ENCODE results near the gene ERAL1.

GRCh38 chr17:28818819-28819221 is 36.0 kb upstream of the ERAL1 start:
- TF ChIP-seq LEF1 (IDR thresholded peaks at IDR 0.05; ENCODE audit: borderline replicate concordance), result no peak
- no peak for TF ChIP-seq FOXA1 (IDR thresholded peaks at IDR 0.05)
